HEK293T (cell line): ENCODE data around the gene PHYKPL.

Experiments used
- CTBP1 ChIP-seq: fragments of 450-650 bp; IDR thresholded peaks from 2 replicates; pipeline ENCODE4 v1.6.1; 2016; ENCODE audit warnings: borderline replicate concordance
- ELF4 ChIP-seq: fragments of 450-650 bp; IDR thresholded peaks from 2 replicates; pipeline ENCODE4 v1.6.1; 2017; ENCODE audit warnings: antibody characterized with exemption
- FOXK2 ChIP-seq: fragments of 450-650 bp; IDR thresholded peaks from 2 replicates; pipeline ENCODE4 v1.6.1; 2016; ENCODE audit warnings: mild to moderate bottlenecking
- FOXM1 ChIP-seq: fragments of 450-650 bp; IDR thresholded peaks from 2 replicates; pipeline ENCODE4 v1.6.1; 2017; ENCODE audit warnings: mild to moderate bottlenecking, borderline replicate concordance
- SP1 ChIP-seq: fragments of 450-650 bp; IDR thresholded peaks from 2 replicates; pipeline ENCODE4 v1.6.1; 2017
- SUZ12 ChIP-seq: fragments of 450-650 bp; IDR thresholded peaks from 2 replicates; pipeline ENCODE4 v1.6.1; 2016; ENCODE audit warnings: mild to moderate bottlenecking

- TF ChIP-seq FOXM1 = no peak
- TF ChIP-seq SUZ12 = no peak
- no peak for TF ChIP-seq CTBP1
- TF ChIP-seq FOXK2 = no peak
- TF ChIP-seq ELF4 = no peak
- no peak for TF ChIP-seq SP1
These were observed 62.1 kb downstream of the PHYKPL start for GRCh38 chr5:178170455-178170854.
